ENCODE measurements around the gene PAX3. TPM values are rescaled to one million over a fixed set of nuclear protein-coding genes. Genes with fewer than 3 reads are reported as not detected.

Gene PAX3
- total and polyA plus RNA-seq, 4 donors: not detected

DNA sequence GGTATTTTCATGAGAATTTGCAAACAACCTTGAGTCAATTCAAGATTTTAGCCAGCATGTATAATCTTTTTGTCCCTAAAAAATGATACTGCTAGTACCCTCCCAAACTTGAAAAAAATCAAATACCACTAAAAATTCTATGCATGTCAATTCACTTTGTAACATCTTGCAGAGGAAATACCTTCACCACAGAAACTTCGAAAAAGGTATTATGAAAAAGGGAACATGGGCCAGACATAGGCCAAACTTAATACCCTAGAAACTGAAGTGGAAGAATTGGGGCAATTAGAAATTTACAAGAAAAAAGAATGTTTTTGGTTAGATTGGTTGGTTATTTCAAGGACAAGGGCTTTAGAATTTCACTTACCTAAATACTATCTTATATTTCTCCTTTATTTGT lies 48.5 kb downstream of the PAX3 start:
- TF ChIP-seq HNF4A (conservative IDR thresholded peaks at IDR 0.05) (no peak), YY1 (IDR thresholded peaks at IDR 0.05) (no peak), FOXA1 (IDR thresholded peaks at IDR 0.05) (no peak), SP1 (IDR thresholded peaks at IDR 0.05) (no peak), RXRA (IDR thresholded peaks at IDR 0.05) (no peak), JUND (IDR thresholded peaks at IDR 0.05) (no peak), NR2F2 (IDR thresholded peaks at IDR 0.05) (no peak), GABPA (IDR thresholded peaks at IDR 0.05 in 1 of 2, conservative IDR thresholded peaks at IDR 0.05 in 1 of 2) (no peak), RAD21 (IDR thresholded peaks at IDR 0.05) (no peak), EGR1 (IDR thresholded peaks at IDR 0.05; ENCODE audit: low read depth in 2 of 2) (no peak), HNF4G (IDR thresholded peaks at IDR 0.05) (no peak), TAF1 (conservative IDR thresholded peaks at IDR 0.05) (no peak), FOXA2 (IDR thresholded peaks at IDR 0.05) (no peak)
- TF ChIP-seq, protein P1, sequence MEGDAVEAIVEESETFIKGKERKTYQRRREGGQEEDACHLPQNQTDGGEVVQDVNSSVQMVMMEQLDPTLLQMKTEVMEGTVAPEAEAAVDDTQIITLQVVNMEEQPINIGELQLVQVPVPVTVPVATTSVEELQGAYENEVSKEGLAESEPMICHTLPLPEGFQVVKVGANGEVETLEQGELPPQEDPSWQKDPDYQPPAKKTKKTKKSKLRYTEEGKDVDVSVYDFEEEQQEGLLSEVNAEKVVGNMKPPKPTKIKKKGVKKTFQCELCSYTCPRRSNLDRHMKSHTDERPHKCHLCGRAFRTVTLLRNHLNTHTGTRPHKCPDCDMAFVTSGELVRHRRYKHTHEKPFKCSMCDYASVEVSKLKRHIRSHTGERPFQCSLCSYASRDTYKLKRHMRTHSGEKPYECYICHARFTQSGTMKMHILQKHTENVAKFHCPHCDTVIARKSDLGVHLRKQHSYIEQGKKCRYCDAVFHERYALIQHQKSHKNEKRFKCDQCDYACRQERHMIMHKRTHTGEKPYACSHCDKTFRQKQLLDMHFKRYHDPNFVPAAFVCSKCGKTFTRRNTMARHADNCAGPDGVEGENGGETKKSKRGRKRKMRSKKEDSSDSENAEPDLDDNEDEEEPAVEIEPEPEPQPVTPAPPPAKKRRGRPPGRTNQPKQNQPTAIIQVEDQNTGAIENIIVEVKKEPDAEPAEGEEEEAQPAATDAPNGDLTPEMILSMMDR (IDR thresholded peaks at IDR 0.05; ENCODE audit: low read depth, low read length, missing input control): no peak
- TF ChIP-seq, protein P2, sequence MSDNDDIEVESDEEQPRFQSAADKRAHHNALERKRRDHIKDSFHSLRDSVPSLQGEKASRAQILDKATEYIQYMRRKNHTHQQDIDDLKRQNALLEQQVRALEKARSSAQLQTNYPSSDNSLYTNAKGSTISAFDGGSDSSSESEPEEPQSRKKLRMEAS (IDR thresholded peaks at IDR 0.05): no peak
- TF ChIP-seq, protein P3, sequence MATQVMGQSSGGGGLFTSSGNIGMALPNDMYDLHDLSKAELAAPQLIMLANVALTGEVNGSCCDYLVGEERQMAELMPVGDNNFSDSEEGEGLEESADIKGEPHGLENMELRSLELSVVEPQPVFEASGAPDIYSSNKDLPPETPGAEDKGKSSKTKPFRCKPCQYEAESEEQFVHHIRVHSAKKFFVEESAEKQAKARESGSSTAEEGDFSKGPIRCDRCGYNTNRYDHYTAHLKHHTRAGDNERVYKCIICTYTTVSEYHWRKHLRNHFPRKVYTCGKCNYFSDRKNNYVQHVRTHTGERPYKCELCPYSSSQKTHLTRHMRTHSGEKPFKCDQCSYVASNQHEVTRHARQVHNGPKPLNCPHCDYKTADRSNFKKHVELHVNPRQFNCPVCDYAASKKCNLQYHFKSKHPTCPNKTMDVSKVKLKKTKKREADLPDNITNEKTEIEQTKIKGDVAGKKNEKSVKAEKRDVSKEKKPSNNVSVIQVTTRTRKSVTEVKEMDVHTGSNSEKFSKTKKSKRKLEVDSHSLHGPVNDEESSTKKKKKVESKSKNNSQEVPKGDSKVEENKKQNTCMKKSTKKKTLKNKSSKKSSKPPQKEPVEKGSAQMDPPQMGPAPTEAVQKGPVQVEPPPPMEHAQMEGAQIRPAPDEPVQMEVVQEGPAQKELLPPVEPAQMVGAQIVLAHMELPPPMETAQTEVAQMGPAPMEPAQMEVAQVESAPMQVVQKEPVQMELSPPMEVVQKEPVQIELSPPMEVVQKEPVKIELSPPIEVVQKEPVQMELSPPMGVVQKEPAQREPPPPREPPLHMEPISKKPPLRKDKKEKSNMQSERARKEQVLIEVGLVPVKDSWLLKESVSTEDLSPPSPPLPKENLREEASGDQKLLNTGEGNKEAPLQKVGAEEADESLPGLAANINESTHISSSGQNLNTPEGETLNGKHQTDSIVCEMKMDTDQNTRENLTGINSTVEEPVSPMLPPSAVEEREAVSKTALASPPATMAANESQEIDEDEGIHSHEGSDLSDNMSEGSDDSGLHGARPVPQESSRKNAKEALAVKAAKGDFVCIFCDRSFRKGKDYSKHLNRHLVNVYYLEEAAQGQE (IDR thresholded peaks at IDR 0.05): no peak
- TF ChIP-seq, protein P4, sequence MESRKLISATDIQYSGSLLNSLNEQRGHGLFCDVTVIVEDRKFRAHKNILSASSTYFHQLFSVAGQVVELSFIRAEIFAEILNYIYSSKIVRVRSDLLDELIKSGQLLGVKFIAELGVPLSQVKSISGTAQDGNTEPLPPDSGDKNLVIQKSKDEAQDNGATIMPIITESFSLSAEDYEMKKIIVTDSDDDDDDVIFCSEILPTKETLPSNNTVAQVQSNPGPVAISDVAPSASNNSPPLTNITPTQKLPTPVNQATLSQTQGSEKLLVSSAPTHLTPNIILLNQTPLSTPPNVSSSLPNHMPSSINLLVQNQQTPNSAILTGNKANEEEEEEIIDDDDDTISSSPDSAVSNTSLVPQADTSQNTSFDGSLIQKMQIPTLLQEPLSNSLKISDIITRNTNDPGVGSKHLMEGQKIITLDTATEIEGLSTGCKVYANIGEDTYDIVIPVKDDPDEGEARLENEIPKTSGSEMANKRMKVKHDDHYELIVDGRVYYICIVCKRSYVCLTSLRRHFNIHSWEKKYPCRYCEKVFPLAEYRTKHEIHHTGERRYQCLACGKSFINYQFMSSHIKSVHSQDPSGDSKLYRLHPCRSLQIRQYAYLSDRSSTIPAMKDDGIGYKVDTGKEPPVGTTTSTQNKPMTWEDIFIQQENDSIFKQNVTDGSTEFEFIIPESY (IDR thresholded peaks at IDR 0.05): no peak
- TF ChIP-seq, protein P5, sequence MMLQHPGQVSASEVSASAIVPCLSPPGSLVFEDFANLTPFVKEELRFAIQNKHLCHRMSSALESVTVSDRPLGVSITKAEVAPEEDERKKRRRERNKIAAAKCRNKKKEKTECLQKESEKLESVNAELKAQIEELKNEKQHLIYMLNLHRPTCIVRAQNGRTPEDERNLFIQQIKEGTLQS (IDR thresholded peaks at IDR 0.05): no peak
- Histone ChIP-seq H3K4me1 (ENCODE audit: control insufficient read depth in 4 of 4, insufficient read depth in 4 of 4, low read length in 3 of 4) (no peaks in the 10 kb centered on the region), H3K36me3 (ENCODE audit: control insufficient read depth in 4 of 4, insufficient read depth in 3 of 4, low read depth in 1 of 4, low read length in 3 of 4) (no peaks in the 10 kb centered on the region), H3K9me3 (ENCODE audit: control insufficient read depth in 4 of 4, low read length in 3 of 4) (no peaks in the 10 kb centered on the region), H3K27me3 (ENCODE audit: control insufficient read depth in 4 of 4, insufficient read depth in 4 of 4, low read length in 3 of 4) (no peaks in the 10 kb centered on the region), H3K9ac (ENCODE audit: low read depth in 1 of 2, low read length in 2 of 2) (no peak overlapping the region), H3K27ac (ENCODE audit: low read depth in 1 of 2, low read length in 2 of 2) (no peak overlapping the region), H3K4me3 (ENCODE audit: low read depth in 1 of 3, low read length in 3 of 3) (no peak overlapping the region)
- DNase-seq (ENCODE audit: low spot score): no peak
- WGBS: 68% methylated on average over 1 of the region's 1 CpG
